HepG2 (cell line): ENCODE data around the gene DNAJA3. TPM values are rescaled to one million over a fixed set of nuclear protein-coding genes. Genes with fewer than 3 reads are reported as not detected.

Experiments used
- AGO2 ChIP-seq: fragments of 200-400 bp; formaldehyde crosslinking; optimal IDR thresholded peaks from 2 replicates; pipeline ENCODE3; 2017; ENCODE audit warnings: mild to moderate bottlenecking, low read depth, low read length, moderate library complexity
- DBP ChIP-seq: sonication (generic); formaldehyde crosslinking; IDR thresholded peaks from 2 replicates; pipeline ENCODE4 v1.4.0; 2020; ENCODE audit warnings: missing genetic modification reagents; ENCODE audit errors: not compliant biosample characterization
- GLMP ChIP-seq: sonication (generic); formaldehyde crosslinking; IDR thresholded peaks from 2 replicates; pipeline ENCODE4 v1.9.0; 2021; ENCODE audit warnings: missing genetic modification reagents, mild to moderate bottlenecking, borderline replicate concordance
- KIAA2018 ChIP-seq: sonication (generic); formaldehyde crosslinking; IDR thresholded peaks from 2 replicates; pipeline ENCODE4 v1.5.0; 2020; ENCODE audit warnings: mild to moderate bottlenecking, missing genetic modification reagents, borderline replicate concordance
- MLX ChIP-seq: IDR thresholded peaks from 2 replicates; pipeline ENCODE4 v1.6.1; 2016
- MYNN ChIP-seq: sonication (generic); formaldehyde crosslinking; IDR thresholded peaks from 2 replicates; pipeline ENCODE4 v1.4.0; 2020; ENCODE audit warnings: mild to moderate bottlenecking, low read depth, missing genetic modification reagents
- NKX3-1 ChIP-seq: sonication (generic); formaldehyde crosslinking; IDR thresholded peaks from 2 replicates; pipeline ENCODE4 v1.5.0; 2020; ENCODE audit warnings: missing genetic modification reagents
- PHF5A ChIP-seq: IDR thresholded peaks from one replicate; pipeline ENCODE4 v1.6.1; 2018; ENCODE audit warnings: low read depth, missing genetic modification reagents; ENCODE audit not compliant: unreplicated experiment
- PTBP1 ChIP-seq: fragments of 200-400 bp; formaldehyde crosslinking; IDR thresholded peaks from 2 replicates; pipeline ENCODE4 v1.6.1; 2018; ENCODE audit warnings: low read length, low read depth; ENCODE audit not compliant: poor library complexity, severe bottlenecking
- REL ChIP-seq: sonication (generic); formaldehyde crosslinking; conservative IDR thresholded peaks from 2 replicates; pipeline ENCODE4 v1.8.0; 2022; ENCODE audit warnings: mild to moderate bottlenecking, missing genetic modification reagents, moderate library complexity
- ZNF101 ChIP-seq: sonication (generic); formaldehyde crosslinking; IDR thresholded peaks from 2 replicates; pipeline ENCODE4 v1.4.0; 2020; ENCODE audit warnings: mild to moderate bottlenecking, low read depth, missing genetic modification reagents, borderline replicate concordance
- polyA plus RNA-seq, 8 experiments: library from polyadenylated mRNA; depleted of rRNA in 3 of 8; stranded (reverse) in 7 of 8; unstranded in 1 of 8; fragments of >200 nt; fragmentation: Illumina TruSeq in 4 of 8; extraction: Trizol in 4 of 8; gene quantifications; 2 replicates each; pipeline versions ENCODE4 v1.2.1 to v1.2.3, GENCODE V29; 2011 to 2016; ENCODE audit warnings: low read depth in 4 of 8, missing spikeins in 1 of 8, mixed read lengths in 1 of 8; ENCODE audit not compliant: insufficient read depth in 1 of 8
- total RNA-seq, 5 experiments: library from RNA; depleted of rRNA; stranded (reverse); fragments of >200 nt; fragmentation: Illumina TruSeq; extraction: Trizol; gene quantifications; 2 replicates each; pipeline ENCODE4 v1.2.3, GENCODE V29; 2016; ENCODE audit warnings: low read depth in 1 of 5

DNAJA3 gene
- total and polyA plus RNA-seq, 2 of the 13 experiments (the other 11 are each of a cell fraction or from before 2014, with no cell fraction given): 77.0 to 83.3 TPM

- TF ChIP-seq KIAA2018 (CRISPR knock-in tag) (no peak), GLMP (0 out of 2 replicates have a peak, but pooled peaks have one; percentile 39), PHF5A (no peak), ZNF101 (CRISPR knock-in tag) (no peak), AGO2 (peak; percentile 63), MLX (CRISPR knock-in tag) (0 out of 2 replicates have a peak, but pooled peaks have one; percentile 52), NKX3-1 (CRISPR knock-in tag) (no peak), PTBP1 (no peak), REL (CRISPR knock-in tag) (no peak; the same call in 1 of the 2 replicates), MYNN (CRISPR knock-in tag) (no peak), DBP (CRISPR knock-in tag) (no peak)
Measured at GRCh38 chr16:4475880-4476788, 50.5 kb downstream of the DNAJA3 start, which contains the start of gene HMOX2 (continued).
